GM23338 (cell line): Measurements from ENCODE around the gene KAT6B. TPM values are rescaled to one million over a fixed set of nuclear protein-coding genes. Genes with fewer than 3 reads are reported as not detected.
A peak's percentile ranks its signal among the peaks of the same experiment; 100 is the strongest.

Experiments
- ATAC-seq: fragments of 200-7000 bp; cut with Tn5 transposase; 3 replicates; pipeline ENCODE4 v1.9.1; 2020
- DNase-seq: peaks from one replicate; pipeline ENCODE4 v3.0.0-alpha.2; 2015; ENCODE audit warnings: low spot score
- H2AFZ ChIP-seq: fragments of 200-600 bp; sonication (generic); 2 replicates; pipeline ENCODE4 v1.8.0; 2016; ENCODE audit warnings: antibody characterized with exemption, mild to moderate bottlenecking, moderate library complexity
- H3F3A ChIP-seq: fragments of 200-600 bp; sonication (generic); replicated peaks from 2 replicates; pipeline ENCODE4 v1.8.0; 2017; ENCODE audit warnings: antibody characterized with exemption, mixed run types, low read depth
- H3K27ac ChIP-seq: fragments of 200-600 bp; sonication (generic); 2 replicates; pipeline ENCODE4 v1.6.1; 2016; ENCODE audit warnings: low read depth
- H3K27me3 ChIP-seq: fragments of 200-600 bp; sonication (generic); 2 replicates; pipeline ENCODE4 v1.8.0; 2016; ENCODE audit warnings: mild to moderate bottlenecking, mixed run types, moderate library complexity; ENCODE audit not compliant: insufficient read depth
- H3K36me3 ChIP-seq: fragments of 200-600 bp; sonication (generic); 2 replicates; pipeline ENCODE4 v1.8.0; 2016; ENCODE audit warnings: mild to moderate bottlenecking; ENCODE audit not compliant: insufficient read depth
- H3K4me1 ChIP-seq: fragments of 200-600 bp; sonication (generic); 2 replicates; pipeline ENCODE4 v1.8.0; 2016; ENCODE audit warnings: mild to moderate bottlenecking, moderate library complexity; ENCODE audit not compliant: insufficient read depth
- H3K4me2 ChIP-seq: fragments of 200-600 bp; sonication (generic); 2 replicates; pipeline ENCODE4 v1.7.1; 2017; ENCODE audit warnings: mixed run types
- H3K4me3 ChIP-seq: fragments of 200-600 bp; sonication (generic); 2 replicates; pipeline ENCODE4 v1.6.1; 2016; ENCODE audit warnings: mixed run types
- H3K79me2 ChIP-seq: fragments of 200-600 bp; sonication (generic); replicated peaks from 2 replicates; pipeline ENCODE4 v1.8.0; 2017; ENCODE audit warnings: mild to moderate bottlenecking; ENCODE audit not compliant: insufficient read depth
- H3K9me2 ChIP-seq: fragments of 200-600 bp; sonication (generic); 2 replicates; pipeline ENCODE4 v1.8.0; 2017; ENCODE audit not compliant: insufficient read depth
- H4K20me1 ChIP-seq: fragments of 200-600 bp; sonication (generic); replicated peaks from 2 replicates; pipeline ENCODE4 v1.8.0; 2017; ENCODE audit warnings: mild to moderate bottlenecking; ENCODE audit not compliant: insufficient read depth
- H3K27ac Mint-ChIP-seq: 2 replicates; pipeline ENCODE4 v1.8.0; 2020; ENCODE audit warnings: inconsistent platforms, mild to moderate bottlenecking, moderate library complexity, mixed read lengths
- H3K27me3 Mint-ChIP-seq: 3 replicates; pipeline ENCODE4 v1.8.0; 2022; ENCODE audit warnings: low read depth, mild to moderate bottlenecking, moderate library complexity, mixed read lengths, inconsistent platforms; ENCODE audit not compliant: insufficient read depth, poor library complexity
- H3K36me3 Mint-ChIP-seq: 3 replicates; pipeline ENCODE4 v1.8.0; 2021; ENCODE audit warnings: low read depth, mild to moderate bottlenecking, inconsistent platforms, moderate library complexity, mixed read lengths
- H3K4me1 Mint-ChIP-seq: 3 replicates; pipeline ENCODE4 v1.8.0; 2020; ENCODE audit warnings: mild to moderate bottlenecking, inconsistent platforms, mixed read lengths
- H3K4me3 Mint-ChIP-seq: 3 replicates; pipeline ENCODE4 v1.8.0; 2021; ENCODE audit warnings: moderate library complexity, mild to moderate bottlenecking, inconsistent platforms, mixed read lengths
- H3K9me3 Mint-ChIP-seq: 3 replicates; pipeline ENCODE4 v1.8.0; 2020; ENCODE audit warnings: moderate library complexity, mild to moderate bottlenecking, inconsistent platforms, mixed read lengths
- CREB1 ChIP-seq: fragments of 250-450 bp; sonication (Bioruptor Pico); IDR thresholded peaks from 2 replicates; pipeline ENCODE4 v1.5.0; 2020; ENCODE audit warnings: low read depth, mild to moderate bottlenecking, moderate library complexity
- CTCF ChIP-seq, 2 experiments: fragments of 200-600 bp in 1 of 2; sonication (generic) in 1 of 2; conservative IDR thresholded peaks; 2 replicates each; pipeline versions ENCODE4 v1.5.1 to v1.6.1; 2016 to 2017; ENCODE audit warnings: antibody characterized with exemption in 2 of 2, low read depth in 2 of 2, mild to moderate bottlenecking in 2 of 2, moderate library complexity in 1 of 2
- ETS1 ChIP-seq: IDR thresholded peaks from 2 replicates; pipeline ENCODE4 v1.6.1; 2016; ENCODE audit warnings: antibody characterized with exemption
- EZH2 ChIP-seq: fragments of 200-600 bp; sonication (generic); IDR thresholded peaks from one replicate; pipeline ENCODE4 v1.8.0; 2017; ENCODE audit warnings: antibody characterized with exemption, mild to moderate bottlenecking, low read depth; ENCODE audit not compliant: unreplicated experiment
- EZH2phosphoT487 ChIP-seq: fragments of 200-600 bp; sonication (generic); IDR thresholded peaks from one replicate; pipeline ENCODE4 v1.8.1; 2018; ENCODE audit warnings: antibody characterized with exemption; ENCODE audit not compliant: unreplicated experiment
- POLR2AphosphoS5 ChIP-seq: IDR thresholded peaks from 2 replicates; pipeline ENCODE4 v1.6.1; 2016; ENCODE audit warnings: antibody characterized with exemption, low read depth
- ZNF114 ChIP-seq: fragments of 250-450 bp; sonication (Bioruptor Pico); IDR thresholded peaks from 2 replicates; pipeline ENCODE4 v1.5.0; 2020; ENCODE audit warnings: mild to moderate bottlenecking, moderate library complexity
- ZNF331 ChIP-seq: fragments of 250-450 bp; sonication (Bioruptor Pico); IDR thresholded peaks from 2 replicates; pipeline ENCODE4 v1.5.0; 2020; ENCODE audit warnings: low read depth, mild to moderate bottlenecking, moderate library complexity
- polyA plus RNA-seq: library from polyadenylated mRNA; unstranded; fragments of >200 nt; fragmentation: Nextera tagmentation; extraction: Ambion mirVana; gene quantifications from 2 replicates; pipeline ENCODE4 v1.2.1, GENCODE V29; 2016
- total RNA-seq: library from RNA; depleted of rRNA; stranded (reverse); fragments of >200 nt; shearing (Covaris generic); gene quantifications from 2 replicates; pipeline ENCODE4 v1.2.3, GENCODE V29; 2014

KAT6B gene
- total and polyA plus RNA-seq, 2 experiments from 2014 or later, result 21.3 to 31.4 TPM

GRCh38 chr10:74937266-74937856 is 111.0 kb downstream of the KAT6B start:
- H3K4me3 Mint-ChIP-seq, result no peak overlapping the region
- peaks cover 44% of the 10 kb centered on the region for H3K79me2 ChIP-seq
- H3K27me3 ChIP-seq, result no peaks in the 10 kb centered on the region
- no peaks in the 10 kb centered on the region for H3K9me2 ChIP-seq
- H3K9me3 Mint-ChIP-seq, result no peaks in the 10 kb centered on the region
- H3K4me3 ChIP-seq, result no peak overlapping the region
- H3K27ac Mint-ChIP-seq, result no peak overlapping the region
- H3K36me3 Mint-ChIP-seq, result no peaks in the 10 kb centered on the region
- 0 out of 2 replicates have a peak, but pooled peaks cover 4% of the 10 kb centered on the region for H4K20me1 ChIP-seq
- H3K4me1 ChIP-seq, result peaks cover 16% of the 10 kb centered on the region
- DNase-seq (no peak), ATAC-seq (no peak)
- no peaks in the 10 kb centered on the region for H3K27me3 Mint-ChIP-seq
- no peaks in the 10 kb centered on the region for H3K36me3 ChIP-seq
- H2AFZ ChIP-seq, result no peak overlapping the region
- 0 out of 2 replicates have a peak overlapping the region, but pooled peaks have one; percentile 25 for H3K4me2 ChIP-seq
- peaks cover 34% of the 10 kb centered on the region for H3K4me1 Mint-ChIP-seq
- no peaks in the 10 kb centered on the region for H3F3A ChIP-seq
- no peak overlapping the region for H3K27ac ChIP-seq
- no peak for TF ChIP-seq ZNF114 (CRISPR knock-in tag)
- no peak for TF ChIP-seq EZH2
- TF ChIP-seq ETS1, result no peak
- no peak for TF ChIP-seq POLR2AphosphoS5

- Histone ChIP-seq H3K36me3 (no peaks in the 10 kb centered on the region), H3K27ac (no peak overlapping the region), H4K20me1 (0 out of 2 replicates have a peak, but pooled peaks cover 4% of the 10 kb centered on the region), H3F3A (no peaks in the 10 kb centered on the region), H3K9me2 (no peaks in the 10 kb centered on the region), H3K4me2 (no peak overlapping the region), H3K4me1 (peaks cover 13% of the 10 kb centered on the region; the same call in 1 of the 2 replicates), H3K27me3 (no peaks in the 10 kb centered on the region), H3K4me3 (no peak overlapping the region), H2AFZ (no peak overlapping the region), H3K79me2 (peaks cover 40% of the 10 kb centered on the region)
- Mint-ChIP-seq H3K27me3 (no peaks in the 10 kb centered on the region), H3K27ac (peak overlapping the region; percentile 6; the same call in 1 of the 2 replicates), H3K4me3 (no peak overlapping the region), H3K4me1 (peaks cover 19% of the 10 kb centered on the region), H3K36me3 (no peaks in the 10 kb centered on the region), H3K9me3 (no peaks in the 10 kb centered on the region)
- TF ChIP-seq CTCF (conservative IDR thresholded peaks at IDR 0.05; ENCODE audit: low read depth in 2 of 2), result no peak
- DNase-seq (no peak), ATAC-seq (peak; percentile 25; the same call in 1 of the 3 replicates)
These were observed 117.8 kb downstream of the KAT6B start for GRCh38 chr10:74944205-74944604.

GRCh38 chr10:74947781-74948401 is 121.5 kb downstream of the KAT6B start:
- H3K27ac Mint-ChIP-seq, result no peak overlapping the region; the same call in 1 of the 2 replicates
- Histone ChIP-seq H4K20me1 (0 out of 2 replicates have a peak, but pooled peaks cover 4% of the 10 kb centered on the region), H3F3A (no peaks in the 10 kb centered on the region), H3K4me3 (no peak overlapping the region), H2AFZ (no peak overlapping the region), H3K79me2 (peaks cover 55% of the 10 kb centered on the region), H3K27me3 (no peaks in the 10 kb centered on the region), H3K27ac (no peak overlapping the region; the same call in 1 of the 2 replicates), H3K4me1 (peaks cover 13% of the 10 kb centered on the region; the same call in 1 of the 2 replicates), H3K36me3 (no peaks in the 10 kb centered on the region), H3K9me2 (no peaks in the 10 kb centered on the region), H3K4me2 (no peak overlapping the region)
- H3K27me3 Mint-ChIP-seq, result peaks cover 1% of the 10 kb centered on the region
- no peaks in the 10 kb centered on the region; the same call in 2 of the 3 replicates for H3K9me3 Mint-ChIP-seq
- no peak overlapping the region for H3K4me3 Mint-ChIP-seq
- ATAC-seq (peak; percentile 36; the same call in 2 of the 3 replicates), DNase-seq (no peak)
- no peaks in the 10 kb centered on the region for H3K36me3 Mint-ChIP-seq
- TF ChIP-seq EZH2phosphoT487 (no peak), EZH2 (no peak), CTCF (conservative IDR thresholded peaks at IDR 0.05; ENCODE audit: low read depth in 2 of 2) (no peak), ZNF331 (CRISPR knock-in tag) (no peak), CREB1 (CRISPR knock-in tag) (no peak)
- H3K4me1 Mint-ChIP-seq, result peaks cover 14% of the 10 kb centered on the region
